ENCODE data around the gene SPRED2.

GRCh38 chr2:65389476-65389875, 42.9 kb downstream of the SPRED2 start:
- TF ChIP-seq CTCF (IDR thresholded peaks at IDR 0.05), result no peak
- TF ChIP-seq POLR2A (IDR thresholded peaks at IDR 0.05), result no peak

Measured in tibial nerve (tissue), 3 donors.